NT2/D1 (cell line): ENCODE results near the gene ADGRD1.

ENCODE experiments used
- SUZ12 ChIP-seq: IDR thresholded peaks from 2 replicates; pipeline ENCODE4 v1.6.1; 2011; ENCODE audit not compliant: insufficient read length, insufficient read depth; ENCODE audit errors: extremely low read depth
- YY1 ChIP-seq: IDR thresholded peaks from 2 replicates; pipeline ENCODE4 v1.6.1; 2011; ENCODE audit not compliant: insufficient read length, insufficient read depth
- ZNF274 ChIP-seq: IDR thresholded peaks from 2 replicates; pipeline ENCODE4 v1.6.1; 2011; ENCODE audit warnings: mild to moderate bottlenecking, low read depth, low read length

DNA sequence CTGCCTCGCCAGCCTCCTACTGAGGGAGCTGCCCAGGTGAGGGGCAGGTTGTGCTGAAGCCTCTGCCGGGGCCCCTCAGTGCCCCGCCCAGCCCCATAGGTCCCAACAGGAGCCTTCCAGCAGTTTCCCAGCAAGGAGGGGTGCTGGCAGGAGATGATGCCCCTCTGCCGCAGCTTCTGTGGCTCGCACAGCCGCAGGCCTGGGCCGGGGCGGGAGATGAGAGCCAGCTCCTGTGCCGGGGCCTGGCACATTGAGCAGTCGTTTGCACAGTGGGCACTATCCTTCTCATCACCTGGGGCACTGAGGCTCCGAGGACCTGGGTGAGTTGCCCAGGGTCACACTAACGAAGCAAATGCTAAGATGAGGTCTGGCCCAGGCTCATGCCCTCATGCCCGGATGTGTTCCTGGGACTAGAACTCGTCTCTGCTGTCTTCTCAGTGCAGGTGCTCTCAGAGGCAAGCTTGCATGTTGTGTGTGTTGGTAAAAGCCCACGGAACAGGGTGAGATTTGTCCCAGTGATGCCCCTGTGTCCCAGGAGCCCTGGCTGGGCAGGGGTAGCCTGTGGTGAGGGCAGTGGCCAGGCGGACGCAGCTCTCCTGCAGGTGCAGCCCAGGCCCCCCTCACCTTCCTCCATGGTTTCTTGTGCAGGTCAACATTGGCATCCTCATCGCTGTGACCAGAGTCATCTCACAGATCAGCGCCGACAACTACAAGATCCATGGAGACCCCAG lies 177.5 kb downstream of the ADGRD1 start:
- TF ChIP-seq YY1 (no peak), ZNF274 (no peak), SUZ12 (no peak)
